Measurements from ENCODE around the gene PALB2.

DNA sequence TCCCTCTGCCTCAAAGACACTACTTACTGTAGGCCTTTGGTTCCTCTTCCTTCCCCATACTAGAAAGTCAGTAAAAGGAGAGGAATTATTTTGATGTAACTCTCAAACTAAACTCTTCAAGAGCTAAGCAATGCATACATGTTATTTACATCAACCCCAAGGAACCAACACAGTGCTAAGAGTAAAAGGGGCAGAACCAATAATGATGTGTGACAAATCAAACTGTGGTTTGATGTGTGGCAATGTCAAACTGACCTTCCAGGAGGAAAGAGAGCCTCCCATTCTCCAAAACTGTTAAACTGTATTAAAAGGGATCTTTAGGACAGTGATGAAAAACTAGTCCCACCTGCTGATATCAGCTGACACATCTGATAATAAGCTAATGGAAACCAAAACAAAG is 60.7 kb downstream of the PALB2 start:
- TF ChIP-seq CTCF (IDR thresholded peaks at IDR 0.05 in 4 of 5, conservative IDR thresholded peaks at IDR 0.05 in 1 of 5), result no peak
- TF ChIP-seq POLR2A (IDR thresholded peaks at IDR 0.05), result no peak
